ENCODE measurements around the gene RSBN1L. TPM values are rescaled to one million over a fixed set of nuclear protein-coding genes. Genes with fewer than 3 reads are reported as not detected.

The RSBN1L gene
- polyA plus RNA-seq, 1 experiment = 14.0 TPM

- Histone ChIP-seq H3K9me3 (ENCODE audit: control insufficient read depth, insufficient read depth, low read length) (0 out of 2 replicates have a peak, but pooled peaks cover 3% of the 10 kb centered on the region), H3K27me3 (ENCODE audit: control insufficient read depth, insufficient read depth, low read length) (no peaks in the 10 kb centered on the region), H3K27ac (ENCODE audit: low read depth, low read length) (no peak overlapping the region), H3K4me3 (ENCODE audit: low read depth, low read length) (no peak overlapping the region)
- CTCF ChIA-PET = interaction anchor here (0.8 kb wide), 2 partner anchors 12 to 95 kb away, joined by 3 to 5 read pairs; no protein-coding TSS in a partner anchor
- POLR2A ChIA-PET = no interaction called here
- no peak for DNase-seq (ENCODE audit: low read depth, low spot score)
- no peak for TF ChIP-seq CTCF (IDR thresholded peaks at IDR 0.05; ENCODE audit: low read depth, low read length)
These were observed 50.9 kb downstream of the RSBN1L start for GRCh38 chr7:77747178-77747577.

GRCh38 chr7:77747718-77748117, 51.5 kb downstream of the RSBN1L start:
- Histone ChIP-seq H3K27ac (ENCODE audit: low read depth, low read length) (no peak overlapping the region), H3K4me3 (ENCODE audit: low read depth, low read length) (no peak overlapping the region), H3K27me3 (ENCODE audit: control insufficient read depth, insufficient read depth, low read length) (no peaks in the 10 kb centered on the region), H3K9me3 (ENCODE audit: control insufficient read depth, insufficient read depth, low read length) (0 out of 2 replicates have a peak, but pooled peaks cover 3% of the 10 kb centered on the region)
- DNase-seq (ENCODE audit: low read depth, low spot score) = no peak
- no peak for TF ChIP-seq CTCF (IDR thresholded peaks at IDR 0.05; ENCODE audit: low read depth, low read length)
- ChIA-PET POLR2A (no interaction called here), CTCF (interaction anchor here (0.8 to 1.0 kb wide), 2 partner anchors 12 to 96 kb away, joined by 3 to 5 read pairs; no protein-coding TSS in a partner anchor)

- CTCF ChIA-PET = interaction anchor here (1.9 kb wide), 1 partner anchor 100 kb away, joined by 4 read pairs; no protein-coding TSS in a partner anchor
- Histone ChIP-seq H3K4me3 (ENCODE audit: low read depth, low read length) (no peak overlapping the region), H3K27ac (ENCODE audit: low read depth, low read length) (no peak overlapping the region), H3K27me3 (ENCODE audit: control insufficient read depth, insufficient read depth, low read length) (no peaks in the 10 kb centered on the region), H3K9me3 (ENCODE audit: control insufficient read depth, insufficient read depth, low read length) (0 out of 2 replicates have a peak, but pooled peaks cover 3% of the 10 kb centered on the region)
- no peak for TF ChIP-seq CTCF (IDR thresholded peaks at IDR 0.05; ENCODE audit: low read depth, low read length)
- POLR2A ChIA-PET = no interaction called here
- DNase-seq (ENCODE audit: low read depth, low spot score) = no peak
These were observed 55.8 kb downstream of the RSBN1L start for GRCh38 chr7:77752016-77752415.

GRCh38 chr7:77753173-77753572, 56.9 kb downstream of the RSBN1L start:
- ChIA-PET POLR2A (no interaction called here), CTCF (interaction anchor here (0.8 to 1.8 kb wide), 4 partner anchors 94 to 102 kb away, joined by 3 to 9 read pairs (median 3); no protein-coding TSS in a partner anchor)
- H3K27me3 ChIP-seq (ENCODE audit: control insufficient read depth, insufficient read depth, low read length) = no peaks in the 10 kb centered on the region
- DNase-seq (ENCODE audit: low read depth, low spot score) = no peak
- TF ChIP-seq CTCF (IDR thresholded peaks at IDR 0.05; ENCODE audit: low read depth, low read length) = no peak
- no peaks in the 10 kb centered on the region for H3K9me3 ChIP-seq (ENCODE audit: control insufficient read depth, insufficient read depth, low read length)
- no peak overlapping the region for H3K4me3 ChIP-seq (ENCODE audit: low read depth, low read length)
- H3K27ac ChIP-seq (ENCODE audit: low read depth, low read length) = no peak overlapping the region

- ChIA-PET CTCF (interaction anchor here (0.8 to 4.0 kb wide), 4 partner anchors 83 to 426 kb away, joined by 3 to 42 read pairs (median 4); no protein-coding TSS in a partner anchor), POLR2A (interaction anchor here (1.1 kb wide), 1 partner anchor 61 kb away, joined by 5 read pairs; the partner anchor contains the start of gene RSBN1L)
- Histone ChIP-seq H3K27ac (ENCODE audit: low read depth, low read length) (no peak overlapping the region), H3K9me3 (ENCODE audit: control insufficient read depth, insufficient read depth, low read length) (no peaks in the 10 kb centered on the region), H3K4me3 (ENCODE audit: low read depth, low read length) (no peak overlapping the region), H3K27me3 (ENCODE audit: control insufficient read depth, insufficient read depth, low read length) (no peaks in the 10 kb centered on the region)
- no peak for TF ChIP-seq CTCF (IDR thresholded peaks at IDR 0.05; ENCODE audit: low read depth, low read length)
- DNase-seq (ENCODE audit: low read depth, low spot score) = no peak
These were observed 61.3 kb downstream of the RSBN1L start for GRCh38 chr7:77757589-77757988.

Data from AG04450 (cell line).